ENCODE measurements around the gene RHBDL1.
"Not testable (repeated sequence)": the region's sequence is repeated elsewhere in the genome, so short reads cannot be mapped to it uniquely, and the experiment has no call there.

Gene RHBDL1

GRCh38 chr16:708019-708418 is 32.5 kb downstream of the RHBDL1 start:
- peaks cover 29 to 65% of the 10 kb centered on the region in 2 donors for H3K27me3 Mint-ChIP-seq
- H3K4me1 Mint-ChIP-seq (ENCODE audit: low read depth in 2 of 2): peaks cover 0 to 9% of the 10 kb centered on the region in 2 donors
- H3K9me3 Mint-ChIP-seq: no peaks in the 10 kb centered on the region
- H3K4me3 Mint-ChIP-seq: no peak overlapping the region
- no peak for DNase-seq
- H3K36me3 Mint-ChIP-seq (ENCODE audit: insufficient read depth): peaks cover 6% of the 10 kb centered on the region
- ATAC-seq (replicated peaks): no peak
- H3K27ac Mint-ChIP-seq: no peak overlapping the region

- ATAC-seq (replicated peaks): no peak
- H3K36me3 Mint-ChIP-seq (ENCODE audit: insufficient read depth): peaks cover 6% of the 10 kb centered on the region
- peaks cover 28 to 62% of the 10 kb centered on the region in 2 donors for H3K27me3 Mint-ChIP-seq
Observed at GRCh38 chr16:708959-709358, 33.5 kb downstream of the RHBDL1 start.

GRCh38 chr16:709566-710499 is 34.4 kb downstream of the RHBDL1 start:
- H3K4me1 Mint-ChIP-seq (ENCODE audit: low read depth in 2 of 2): peaks cover 0 to 9% of the 10 kb centered on the region in 2 donors

More at GRCh38 chr16:708959-709358, 33.5 kb downstream of the RHBDL1 start:
- Mint-ChIP-seq H3K9me3 (no peaks in the 10 kb centered on the region), H3K27ac (no peak overlapping the region), H3K4me3 (no peak overlapping the region), H3K4me1 (ENCODE audit: low read depth in 2 of 2) (peaks cover 0 to 9% of the 10 kb centered on the region in 2 donors)
- no peak for DNase-seq

GRCh38 chr16:710500-711075 is 35.1 kb downstream of the RHBDL1 start:
- no peak for ATAC-seq (replicated peaks)
- no peak for DNase-seq
- Mint-ChIP-seq H3K9me3 (no peaks in the 10 kb centered on the region), H3K4me1 (ENCODE audit: low read depth in 2 of 2) (peaks cover 0 to 9% of the 10 kb centered on the region in 2 donors), H3K27me3 (peaks cover 28 to 54% of the 10 kb centered on the region in 2 donors), H3K27ac (no peak overlapping the region), H3K4me3 (no peak overlapping the region), H3K36me3 (ENCODE audit: insufficient read depth) (peaks cover 2% of the 10 kb centered on the region)

More at GRCh38 chr16:709566-710499, 34.4 kb downstream of the RHBDL1 start:
- Mint-ChIP-seq H3K4me3 (no peak overlapping the region), H3K27ac (no peak overlapping the region), H3K27me3 (peaks cover 28 to 54% of the 10 kb centered on the region in 2 donors), H3K9me3 (no peaks in the 10 kb centered on the region), H3K36me3 (ENCODE audit: insufficient read depth) (peaks cover 2% of the 10 kb centered on the region)
- no peak for ATAC-seq (replicated peaks)
- no peak for DNase-seq

DNA sequence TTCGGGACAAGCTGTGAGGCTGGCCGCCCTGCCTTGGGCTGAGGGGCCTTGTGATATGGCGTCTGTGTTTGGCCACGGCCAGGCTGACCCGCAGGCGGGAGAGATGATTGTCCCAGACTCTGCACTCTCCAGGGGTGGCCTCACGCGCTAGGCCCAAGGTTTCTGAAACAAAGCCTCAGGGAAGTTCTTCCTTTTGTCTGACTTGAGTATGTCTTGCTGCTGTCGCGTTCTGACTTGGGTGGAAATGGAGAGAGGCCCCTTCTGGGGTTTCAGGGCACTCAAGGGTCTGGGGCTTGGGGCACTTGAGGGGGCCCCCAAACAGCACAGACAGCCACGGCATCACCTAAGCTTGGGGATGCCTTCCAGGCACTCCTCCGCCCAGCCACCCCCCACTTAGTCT is 35.6 kb downstream of the RHBDL1 start:
- Mint-ChIP-seq H3K27ac (no peak overlapping the region), H3K4me3 (no peak overlapping the region), H3K27me3 (peaks cover 28 to 55% of the 10 kb centered on the region in 2 donors), H3K9me3 (no peaks in the 10 kb centered on the region), H3K4me1 (ENCODE audit: low read depth in 2 of 2) (peaks cover 0 to 9% of the 10 kb centered on the region in 2 donors), H3K36me3 (ENCODE audit: insufficient read depth) (peaks cover 2% of the 10 kb centered on the region)
- no peak for ATAC-seq (replicated peaks)
- no peak for DNase-seq

GRCh38 chr16:711548-712320 is 36.3 kb downstream of the RHBDL1 start:
- H3K36me3 Mint-ChIP-seq (ENCODE audit: insufficient read depth): peaks cover 2% of the 10 kb centered on the region
- no peak overlapping the region for H3K4me3 Mint-ChIP-seq
- H3K27me3 Mint-ChIP-seq: peaks cover 23 to 55% of the 10 kb centered on the region in 2 donors
- peak; percentile 79 to 84 (median 81) for DNase-seq
- ATAC-seq (replicated peaks): peak; percentile 66
- peaks cover 4 to 7% of the 10 kb centered on the region in 2 donors for H3K4me1 Mint-ChIP-seq (ENCODE audit: low read depth in 2 of 2)
- no peak overlapping the region for H3K27ac Mint-ChIP-seq
- H3K9me3 Mint-ChIP-seq: no peaks in the 10 kb centered on the region

DNA sequence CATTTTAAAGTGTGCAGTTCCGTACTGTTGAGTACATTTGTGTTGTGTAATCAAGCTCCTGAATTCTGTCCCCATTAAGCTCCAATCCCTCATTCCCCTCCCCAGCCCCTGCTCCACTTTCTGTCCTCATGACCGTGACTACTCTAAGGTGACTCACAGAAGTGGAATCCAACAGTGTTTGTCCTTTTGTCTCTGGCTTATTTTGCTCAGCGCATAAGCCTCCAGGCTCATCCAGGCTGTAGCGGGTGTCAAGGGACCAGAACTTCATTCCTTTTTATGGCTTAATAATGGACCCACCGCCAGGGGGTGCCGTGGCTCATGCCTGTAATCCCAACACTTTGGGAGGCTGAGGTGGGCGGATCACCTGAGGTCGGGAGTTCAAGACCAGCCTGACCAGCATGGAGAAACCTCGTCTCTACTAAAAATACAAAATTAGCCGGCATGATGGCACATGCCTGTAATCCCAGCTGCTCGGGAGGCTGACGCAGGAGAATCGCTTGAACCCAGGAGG is 37.3 kb downstream of the RHBDL1 start:
- not testable (repeated sequence) for H3K27ac Mint-ChIP-seq; ATAC-seq (replicated peaks); H3K9me3 Mint-ChIP-seq; H3K4me3 Mint-ChIP-seq; H3K36me3 Mint-ChIP-seq (ENCODE audit: insufficient read depth); DNase-seq; H3K4me1 Mint-ChIP-seq (ENCODE audit: low read depth in 2 of 2)
- peaks cover 19 to 45% of the 10 kb centered on the region in 2 donors for H3K27me3 Mint-ChIP-seq

DNA sequence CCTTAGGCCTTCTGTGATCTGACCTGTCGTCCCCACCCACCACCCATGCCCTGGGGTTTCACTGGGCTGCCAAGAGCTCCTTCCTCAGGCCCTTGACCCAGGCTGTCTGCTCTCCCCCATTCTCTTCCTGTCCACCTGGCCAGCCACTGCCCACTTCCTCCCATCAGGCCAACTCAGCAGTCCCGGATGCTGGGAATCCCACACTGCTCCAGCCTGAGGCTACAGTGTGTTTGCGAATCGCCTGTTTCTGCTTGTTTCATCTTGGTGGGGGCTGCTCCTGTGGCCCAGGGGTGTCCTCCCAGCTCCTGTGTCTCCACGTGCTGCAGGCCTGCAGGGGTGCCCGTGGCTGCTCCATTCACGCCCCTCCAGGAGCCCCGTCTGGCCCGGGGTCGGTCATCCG is 38.6 kb downstream of the RHBDL1 start:
- no peak for DNase-seq
- peaks cover 7 to 32% of the 10 kb centered on the region in 2 donors for H3K27me3 Mint-ChIP-seq
- no peak overlapping the region for H3K27ac Mint-ChIP-seq
- peaks cover 6 to 8% of the 10 kb centered on the region in 2 donors for H3K4me1 Mint-ChIP-seq (ENCODE audit: low read depth in 2 of 2)
- ATAC-seq (replicated peaks): no peak
- no peaks in the 10 kb centered on the region for H3K9me3 Mint-ChIP-seq
- H3K4me3 Mint-ChIP-seq: peak overlapping the region in 1 of 2 donors; percentile 3
- peaks cover 2% of the 10 kb centered on the region for H3K36me3 Mint-ChIP-seq (ENCODE audit: insufficient read depth)

GRCh38 chr16:714558-715476 is 39.3 kb downstream of the RHBDL1 start, which contains the start of gene METRN:
TSS of gene METRN (plus strand) at chr16:715118. CDS start at chr16:715290, 172 bp downstream.
- H3K36me3 Mint-ChIP-seq (ENCODE audit: insufficient read depth): peaks cover 2% of the 10 kb centered on the region
- H3K4me1 Mint-ChIP-seq (ENCODE audit: low read depth in 2 of 2): peaks cover 10 to 11% of the 10 kb centered on the region in 2 donors
- peak within 1 kb of the TSS; percentile 56 to 65 for H3K4me3 Mint-ChIP-seq
- peaks cover 0 to 24% of the 10 kb centered on the region in 2 donors for H3K27me3 Mint-ChIP-seq
- no peaks in the 10 kb centered on the region for H3K9me3 Mint-ChIP-seq
- ATAC-seq (replicated peaks): peak; percentile 89
- peak; percentile 86 to 89 (median 88) for DNase-seq
- H3K27ac Mint-ChIP-seq: no peak within 1 kb of the TSS

DNA sequence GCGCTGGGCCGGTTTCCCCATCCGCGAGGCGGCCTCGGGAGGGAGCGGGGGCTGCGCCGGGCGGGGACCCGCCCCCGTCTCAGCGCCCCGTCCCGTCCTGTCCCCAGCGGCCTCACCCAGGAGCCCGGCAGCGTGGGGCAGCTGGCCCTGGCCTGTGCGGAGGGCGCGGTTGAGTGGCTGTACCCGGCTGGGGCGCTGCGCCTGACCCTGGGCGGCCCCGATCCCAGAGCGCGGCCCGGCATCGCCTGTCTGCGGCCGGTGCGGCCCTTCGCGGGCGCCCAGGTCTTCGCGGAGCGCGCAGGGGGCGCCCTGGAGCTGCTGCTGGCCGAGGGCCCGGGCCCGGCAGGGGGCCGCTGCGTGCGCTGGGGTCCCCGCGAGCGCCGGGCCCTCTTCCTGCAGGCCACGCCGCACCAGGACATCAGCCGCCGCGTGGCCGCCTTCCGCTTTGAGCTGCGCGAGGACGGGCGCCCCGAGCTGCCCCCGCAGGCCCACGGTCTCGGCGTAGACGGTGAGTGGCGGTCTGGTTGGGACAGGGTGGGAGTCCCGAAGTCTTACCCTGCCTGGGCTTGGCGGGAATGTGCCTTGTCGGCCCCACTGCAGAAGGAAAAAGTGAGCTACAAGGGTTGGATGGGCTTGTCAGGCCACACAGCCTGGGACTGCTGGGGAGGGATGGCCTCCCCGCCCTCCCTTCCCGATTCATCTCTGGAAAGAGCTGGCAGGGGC is 40.2 kb downstream of the RHBDL1 start:
- H3K9me3 Mint-ChIP-seq: no peaks in the 10 kb centered on the region
- H3K4me1 Mint-ChIP-seq (ENCODE audit: low read depth in 2 of 2): peaks cover 15 to 16% of the 10 kb centered on the region in 2 donors
- peak overlapping the region; percentile 56 to 65 for H3K4me3 Mint-ChIP-seq
- H3K27me3 Mint-ChIP-seq: peaks cover 0 to 16% of the 10 kb centered on the region in 2 donors
- no peak overlapping the region for H3K27ac Mint-ChIP-seq
- DNase-seq (no peak), ATAC-seq (replicated peaks) (peak; percentile 14)
- H3K36me3 Mint-ChIP-seq (ENCODE audit: insufficient read depth): peaks cover 9% of the 10 kb centered on the region

- ATAC-seq (replicated peaks) (no peak), DNase-seq (no peak)
- Mint-ChIP-seq H3K9me3 (no peaks in the 10 kb centered on the region), H3K27ac (no peak overlapping the region), H3K36me3 (ENCODE audit: insufficient read depth) (peaks cover 10% of the 10 kb centered on the region), H3K4me3 (peak overlapping the region; percentile 56 to 65), H3K27me3 (peaks cover 0 to 11% of the 10 kb centered on the region in 2 donors), H3K4me1 (ENCODE audit: low read depth in 2 of 2) (peaks cover 15 to 16% of the 10 kb centered on the region in 2 donors)
Observed at GRCh38 chr16:716200-716568, 40.7 kb downstream of the RHBDL1 start.

Data from effector memory CD8-positive, alpha-beta T cell (primary cell).